HG03520 (cell line): ENCODE data around the gene CNN1.

ENCODE experiments used
- ATAC-seq: cut with Tn5 transposase; IDR thresholded peaks from one replicate; pipeline ENCODE4 v1.9.1; 2021; ENCODE audit warnings: mild to moderate bottlenecking, moderate library complexity; ENCODE audit not compliant: unreplicated experiment

The CNN1 gene

GRCh38 chr19:11538232-11539036 is at the start of gene CNN1:
CNN1 (plus strand) TSS chr19:11538851; CDS start chr19:11538928, 77 bp downstream.
- ATAC-seq = no peak

DNA sequence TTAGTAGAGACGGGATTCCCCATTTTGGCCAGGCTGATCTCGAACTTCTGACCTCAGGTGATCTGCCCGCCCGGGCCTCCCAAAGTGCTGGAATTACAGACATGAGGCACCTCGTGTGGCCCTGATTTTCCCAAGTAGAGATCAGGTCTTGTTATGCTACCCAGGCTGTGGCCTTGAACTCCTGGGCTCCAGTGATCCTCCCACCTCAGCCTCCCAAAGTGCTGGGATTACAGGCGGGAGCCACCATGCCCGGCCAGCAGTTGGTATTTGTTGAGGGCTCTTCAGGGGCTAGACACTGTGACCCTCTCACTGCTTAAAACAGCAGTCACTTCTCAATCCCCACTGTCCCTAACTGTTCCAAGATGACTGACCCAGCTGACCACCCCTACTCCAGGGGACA is 49.3 kb upstream of the CNN1 start:
- ATAC-seq = no peak

- no peak for ATAC-seq
These were observed 43.9 kb upstream of the CNN1 start for GRCh38 chr19:11494634-11495285.

DNA sequence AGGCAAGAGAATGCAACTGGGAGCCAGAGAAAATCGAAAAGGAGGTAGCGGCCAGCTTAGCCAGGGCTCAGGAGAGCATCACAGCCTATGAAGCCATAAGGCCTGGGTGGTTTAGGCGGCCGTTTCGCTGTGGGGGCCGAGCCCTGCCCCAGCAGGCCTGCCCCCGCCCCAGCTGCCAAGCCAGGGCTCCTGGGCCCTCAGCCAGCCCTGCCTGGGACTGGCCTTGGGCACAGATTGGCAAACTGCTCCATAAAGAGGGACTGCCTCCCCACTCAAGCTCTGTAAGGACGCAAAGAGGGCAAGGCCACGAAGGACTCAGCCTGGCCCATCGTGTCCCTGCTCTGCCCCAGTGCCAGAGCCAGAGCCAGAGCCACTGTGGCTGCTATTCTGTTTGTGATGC is 43.2 kb upstream of the CNN1 start:
- ATAC-seq = no peak

DNA sequence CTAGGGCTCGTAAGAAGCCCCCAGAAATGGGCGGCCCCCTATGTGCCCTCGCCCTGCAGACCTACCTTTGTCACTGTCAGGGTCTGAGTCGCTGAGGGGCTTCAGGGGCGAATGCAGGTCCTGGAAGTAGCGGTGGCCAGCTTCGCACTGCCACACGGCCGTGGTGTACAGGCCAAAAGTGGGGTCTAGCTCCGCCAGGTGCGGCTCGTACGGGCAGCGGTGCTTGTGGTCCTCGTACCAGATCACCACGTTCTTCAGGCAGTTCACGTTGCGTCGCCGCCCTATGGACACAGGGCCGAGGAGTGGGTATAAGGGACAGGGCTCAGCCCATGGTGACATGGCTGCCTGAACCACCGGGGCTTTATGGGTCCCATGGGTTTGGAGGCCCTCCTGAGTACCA is 42.8 kb upstream of the CNN1 start:
- no peak for ATAC-seq

- no peak for ATAC-seq
These were observed 42.1 kb upstream of the CNN1 start for GRCh38 chr19:11496391-11497163.

DNA sequence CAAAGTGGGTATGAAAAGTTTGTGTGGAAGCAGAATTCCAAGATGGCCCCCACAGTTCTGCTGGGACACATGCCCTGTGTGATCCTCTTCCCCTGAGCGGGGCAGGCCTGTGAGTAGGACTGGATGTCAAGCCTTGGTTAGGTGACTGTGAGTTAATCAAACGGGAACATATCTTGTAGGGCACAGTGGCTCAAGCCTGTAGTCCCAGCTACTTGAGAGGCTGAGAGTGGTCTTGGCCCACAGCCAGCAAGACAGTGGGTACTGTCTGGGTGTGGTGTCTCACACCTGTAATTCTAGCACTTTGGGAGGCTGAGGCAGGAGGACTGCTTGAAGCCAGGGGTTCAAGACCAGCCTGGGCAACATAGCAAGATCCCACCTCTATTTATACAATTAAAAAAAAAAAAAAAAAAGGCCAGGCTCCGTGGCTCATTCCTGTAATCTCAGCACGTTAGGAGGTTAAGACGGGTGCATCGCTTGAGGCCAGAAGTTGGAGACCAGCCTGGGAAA is 39.4 kb upstream of the CNN1 start:
- no peak for ATAC-seq

DNA sequence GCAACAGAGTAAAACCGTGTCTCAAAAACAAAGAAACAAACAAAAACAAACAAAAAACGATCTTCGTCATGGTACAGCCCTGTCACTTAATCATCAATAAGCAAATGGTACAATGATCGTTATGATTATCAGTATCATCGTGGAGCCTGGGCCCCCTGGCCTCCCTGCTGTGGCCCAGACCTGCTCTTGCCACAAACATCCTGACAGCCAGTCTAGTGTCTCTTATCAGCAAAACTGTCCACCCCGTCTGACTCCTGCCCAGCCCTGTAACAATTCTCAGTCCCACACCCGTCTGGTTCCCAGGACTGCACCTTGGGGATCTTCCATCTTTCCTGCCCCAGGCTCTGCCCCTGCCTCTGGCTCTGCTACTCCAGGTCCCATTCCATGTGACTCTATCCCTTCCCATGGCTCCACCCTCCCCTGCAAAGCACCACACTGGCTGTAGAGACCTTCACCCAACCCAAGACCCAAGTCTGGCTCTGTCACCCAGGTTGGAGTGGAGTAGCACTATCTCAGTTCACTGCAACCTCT is 38.7 kb upstream of the CNN1 start:
- no peak for ATAC-seq

DNA sequence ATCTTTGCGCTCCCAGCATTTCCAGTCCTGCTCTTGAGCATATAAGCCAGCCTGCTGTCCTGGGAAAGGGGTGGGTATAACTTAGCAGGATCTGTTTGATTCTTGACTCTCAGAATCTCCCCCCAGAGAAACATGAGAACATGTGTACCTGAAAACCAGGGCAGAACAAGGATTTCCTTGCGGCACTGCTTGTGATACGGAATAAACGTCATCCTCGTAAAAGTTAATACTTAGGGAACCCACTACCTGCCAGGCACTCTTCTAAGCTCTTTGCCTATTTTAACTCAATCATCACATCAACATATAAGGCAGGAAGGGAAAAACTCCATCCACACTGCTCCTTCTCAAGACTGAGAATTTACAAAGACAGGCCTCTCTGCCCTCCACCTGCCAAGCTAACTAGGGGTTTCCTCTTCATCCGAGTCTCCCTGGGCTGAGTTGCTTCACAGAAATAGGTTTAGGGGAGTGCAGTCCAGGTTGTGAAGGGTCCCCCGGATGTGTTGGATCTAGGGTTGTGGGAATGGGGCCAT is 34.1 kb upstream of the CNN1 start:
- ATAC-seq = no peak

DNA sequence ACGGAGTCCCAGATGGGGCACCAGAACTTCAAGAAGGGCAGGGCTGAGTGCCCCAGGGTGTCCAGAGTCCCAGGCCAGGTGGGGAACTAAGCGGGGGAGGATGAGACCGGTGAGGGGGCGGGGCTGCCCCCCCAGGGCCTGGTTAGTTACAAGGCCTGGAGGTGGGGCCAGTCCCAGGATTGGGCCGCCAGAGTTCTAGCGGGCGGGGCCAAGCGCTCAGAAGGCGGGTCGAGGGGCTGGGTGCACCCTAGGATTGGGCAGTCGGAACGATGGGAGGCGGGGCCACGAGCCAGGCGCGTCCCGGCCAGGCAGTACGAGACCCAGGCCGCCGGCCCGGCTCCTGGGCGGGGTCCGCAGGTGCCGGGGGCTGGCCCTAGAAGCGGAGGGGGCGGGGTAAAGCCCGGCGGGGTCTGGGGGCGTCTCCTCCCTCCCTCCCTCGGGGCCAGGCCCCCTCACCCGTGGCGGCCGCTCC is 33.6 kb upstream of the CNN1 start:
- peak; percentile 78 for ATAC-seq

DNA sequence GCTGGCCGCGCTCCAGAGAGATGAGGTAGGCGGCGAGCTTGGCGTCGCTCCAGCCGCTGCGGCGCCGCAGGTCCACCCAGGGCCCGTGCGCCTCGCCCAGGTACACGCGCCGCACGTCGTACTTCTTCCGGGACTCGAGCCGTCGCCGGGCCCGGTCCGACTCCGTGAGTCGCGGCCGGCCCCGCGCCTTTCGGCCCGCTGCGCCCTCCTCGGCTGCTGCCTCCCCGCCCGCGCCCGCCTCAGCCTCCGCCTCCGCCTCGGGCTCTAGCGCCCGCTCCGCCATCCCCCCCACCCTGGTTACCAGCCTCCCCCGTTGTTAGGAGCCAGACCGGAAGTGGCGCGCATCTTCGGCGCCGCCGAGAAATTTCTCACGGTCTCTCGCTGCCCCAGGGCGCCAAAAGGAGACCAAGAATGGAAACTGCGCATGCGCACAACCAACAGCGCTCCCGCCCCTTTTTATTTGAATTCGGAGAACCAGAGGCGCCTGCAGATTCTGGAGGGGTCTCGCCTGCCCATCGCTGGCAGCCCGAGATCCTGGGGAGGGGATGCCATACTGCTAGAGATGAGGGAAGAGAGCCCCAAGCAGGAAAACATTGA is 33.0 kb upstream of the CNN1 start, which contains the start of gene ZNF653:
Gene ZNF653, minus strand, starts transcription at position 336 of the 597 bp plus-strand sequence. Its CDS starts 53 bp downstream, at position 283.
- peak; percentile 55 for ATAC-seq

DNA sequence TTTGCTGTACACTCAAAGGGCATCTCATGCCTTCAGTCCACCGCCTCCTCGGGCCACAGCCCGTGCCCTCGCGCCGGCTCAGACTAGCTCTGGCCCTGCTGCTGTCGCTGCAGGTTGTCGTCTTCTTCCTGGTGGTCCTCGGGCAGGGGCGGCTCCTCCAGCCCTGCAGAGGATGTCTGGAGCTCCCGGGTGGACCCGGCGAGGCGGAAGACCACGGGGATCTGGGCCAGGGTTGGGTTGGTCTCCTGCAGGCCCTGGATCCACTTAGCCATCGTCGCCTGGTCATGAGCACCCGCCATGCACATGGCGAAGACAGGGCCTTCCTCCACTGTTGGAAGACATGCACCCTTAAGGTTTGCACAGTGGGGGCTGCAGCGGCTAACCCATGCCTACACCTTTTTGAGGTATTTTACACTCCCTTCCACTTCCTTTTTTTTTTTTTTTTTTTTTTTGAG is 32.5 kb upstream of the CNN1 start:
- ATAC-seq = peak; percentile 25

DNA sequence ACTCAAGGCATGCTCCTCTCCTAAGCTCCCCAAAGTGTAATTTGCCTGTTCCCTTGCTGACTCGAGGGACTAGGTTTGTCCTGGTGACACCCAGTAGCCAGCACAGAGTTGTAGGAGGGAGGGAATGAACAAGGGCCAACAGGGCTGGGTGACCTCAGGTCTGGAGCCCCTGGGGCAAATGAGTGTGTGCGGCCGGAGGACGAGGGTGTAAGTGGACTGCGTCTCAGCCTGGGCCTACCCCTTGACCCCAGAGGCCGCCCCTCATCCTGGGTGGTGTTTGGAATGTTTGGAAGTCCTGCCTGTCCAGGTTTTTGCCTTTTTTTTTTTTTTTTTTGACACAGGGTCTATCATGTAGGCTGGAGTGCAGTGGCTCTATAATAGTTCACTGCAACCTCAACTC is 31.7 kb upstream of the CNN1 start:
- ATAC-seq = no peak

GRCh38 chr19:11507370-11508078 is 31.1 kb upstream of the CNN1 start:
- ATAC-seq = no peak

DNA sequence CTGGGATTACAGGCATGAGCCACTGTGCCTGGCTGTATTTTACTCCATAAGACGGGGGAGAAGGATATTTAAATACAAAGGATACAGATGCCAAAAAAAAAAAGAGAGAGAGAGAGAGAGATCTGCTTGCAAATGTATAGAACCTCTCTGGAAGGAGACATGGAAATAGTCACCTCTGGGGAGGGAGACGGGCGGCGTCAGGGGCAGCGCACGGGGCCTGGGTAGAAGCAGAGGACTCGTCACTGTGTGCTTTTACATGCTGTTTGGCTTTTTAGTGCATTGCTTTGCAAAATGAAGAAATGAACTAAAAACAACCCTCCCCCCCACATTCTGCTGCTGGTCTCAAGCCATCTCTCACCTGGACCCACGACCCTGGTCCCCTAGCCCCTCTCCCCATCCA is 28.2 kb upstream of the CNN1 start:
- no peak for ATAC-seq

- no peak for ATAC-seq
These were observed 24.7 kb upstream of the CNN1 start for GRCh38 chr19:11513946-11514345.

DNA sequence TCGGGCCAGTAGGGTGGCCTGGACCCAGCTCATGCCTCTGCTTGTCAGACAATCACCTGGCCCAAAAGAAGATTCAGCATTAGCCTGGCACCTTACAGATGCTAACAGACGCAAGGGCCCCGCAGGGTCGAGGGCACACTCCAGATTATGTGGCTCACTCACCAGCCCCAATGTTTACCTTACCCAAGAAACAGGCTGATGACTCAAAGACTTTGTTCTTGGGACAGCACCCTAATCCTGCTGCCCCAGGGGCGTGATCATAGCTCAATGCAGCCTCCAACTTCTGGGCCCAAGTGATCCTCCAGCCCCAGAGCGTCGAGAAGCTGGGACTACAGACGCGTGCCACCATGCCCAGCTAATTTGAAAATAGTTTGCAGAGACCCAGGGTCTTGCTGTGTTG is 19.5 kb upstream of the CNN1 start:
- ATAC-seq = no peak

DNA sequence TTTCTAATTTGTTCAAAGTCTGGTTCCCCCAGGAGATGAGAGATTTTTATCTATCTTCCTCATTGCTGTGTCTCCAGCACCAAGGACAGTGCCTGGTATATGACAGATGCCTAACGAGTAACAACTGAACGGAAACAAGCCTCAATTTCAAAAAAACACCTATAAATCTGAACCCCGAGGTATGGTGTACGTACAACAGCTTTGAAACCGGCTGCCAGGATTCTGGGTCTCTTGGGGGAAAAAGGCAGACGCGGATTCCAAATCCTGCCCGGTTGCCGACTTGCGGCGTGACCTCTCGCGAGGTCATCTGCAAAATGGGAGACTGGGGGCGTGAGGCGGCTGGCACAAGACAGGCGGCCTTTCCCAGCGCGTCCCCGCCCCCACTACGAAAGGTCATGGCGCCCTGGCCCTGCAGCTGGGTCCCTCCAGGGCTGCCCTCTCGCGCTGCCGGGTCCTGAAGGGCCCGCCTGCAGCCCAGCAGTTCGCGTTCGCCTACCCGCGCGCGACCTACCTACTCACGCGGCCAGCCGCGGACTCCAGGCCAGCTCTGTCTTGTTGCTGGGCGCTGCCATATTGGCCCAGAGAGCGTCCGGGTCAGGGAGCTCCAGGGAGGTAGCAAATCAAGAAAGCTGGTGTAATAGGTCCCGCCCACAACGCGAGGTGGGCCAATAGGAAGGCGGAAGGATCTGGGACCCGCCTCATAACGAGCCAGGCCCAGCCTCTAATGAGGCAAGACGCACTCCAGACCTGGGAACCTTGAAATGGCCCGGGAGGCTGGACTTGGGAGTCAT is 9.9 kb upstream of the CNN1 start, which contains the start of gene ECSIT:
Gene ECSIT, minus strand, starts transcription at position 584 of the 791 bp plus-strand sequence. CDS start 9,964 bp downstream, outside the sequence.
- ATAC-seq = peak; percentile 92

DNA sequence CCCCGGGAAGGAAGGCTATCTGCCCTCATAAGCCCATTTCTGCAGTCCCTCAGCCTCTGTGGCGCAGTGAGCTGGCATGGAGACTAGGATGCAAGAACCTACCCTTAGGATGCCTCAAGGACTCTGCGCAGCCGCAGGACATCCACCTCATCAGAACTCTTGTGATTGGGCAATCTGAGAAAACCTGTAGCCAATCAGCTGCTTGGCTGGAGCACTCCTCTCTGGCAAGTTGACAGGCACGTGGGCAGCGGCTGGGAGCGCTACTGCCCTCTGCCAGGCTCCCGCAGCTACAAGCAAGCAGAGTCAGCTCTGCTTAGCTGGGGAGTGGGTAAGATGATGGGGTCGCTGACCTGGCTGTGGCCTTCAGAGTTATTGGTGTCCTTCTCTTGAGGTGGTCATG is 8.2 kb upstream of the CNN1 start:
- ATAC-seq = no peak
